Eye (tissue), 1 donor: ENCODE measurements around the gene AGPAT3.

Experiments used
- DNase-seq: peaks from one replicate; pipeline ENCODE4 v3.0.0-alpha.2; 2015

Gene AGPAT3

GRCh38 chr21:44029460-44030087 is 164.6 kb downstream of the AGPAT3 start:
- DNase-seq, result no peak

- DNase-seq, result no peak
Observed at GRCh38 chr21:44035244-44035643, 170.2 kb downstream of the AGPAT3 start.
